Gastroesophageal sphincter (tissue), 3 donors: ENCODE data around the gene CD3G.

Source experiments
- EP300 ChIP-seq: sonication (generic); formaldehyde crosslinking; IDR thresholded peaks from one replicate; pipeline ENCODE4 v1.6.1; 2017; ENCODE audit warnings: antibody characterized with exemption, mild to moderate bottlenecking
- POLR2A ChIP-seq, 2 donors: fragments of 450-650 bp; IDR thresholded peaks; one replicate each; pipeline ENCODE4 v1.6.1; 2017; ENCODE audit warnings: antibody characterized with exemption in 2 of 2, mild to moderate bottlenecking in 2 of 2, moderate library complexity in 1 of 2
- TF ChIP-seq, protein P1 (sequence below), 4 experiments: fragments of 200-600 bp in 2 of 4; fragments of 450-650 bp in 2 of 4; sonication (generic) in 1 of 4; IDR thresholded peaks; one replicate each; pipeline ENCODE4 v1.5.1; 2017 to 2019; ENCODE audit warnings: antibody characterized with exemption in 4 of 4, mild to moderate bottlenecking in 2 of 4, moderate library complexity in 2 of 4

DNA sequence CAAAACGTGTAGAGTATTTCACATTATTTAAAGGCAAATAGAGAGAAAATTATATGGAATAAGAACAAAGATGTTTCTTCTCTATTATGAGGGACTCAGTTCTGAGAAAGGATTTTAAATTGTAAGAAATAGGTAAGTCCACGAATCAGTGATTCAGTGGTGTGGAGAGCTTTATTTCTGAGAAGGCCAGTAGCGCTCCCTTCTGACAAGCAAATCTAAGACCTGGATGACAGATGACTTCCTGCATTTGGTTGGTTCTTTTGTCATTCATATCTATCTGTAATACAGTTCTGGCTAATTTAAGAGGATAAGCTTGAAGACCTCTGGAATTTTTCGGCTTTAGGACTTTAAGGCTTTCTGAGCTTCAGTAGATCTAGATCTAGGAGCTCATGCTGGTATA is 32.6 kb upstream of the CD3G start:
- TF ChIP-seq, protein P1, sequence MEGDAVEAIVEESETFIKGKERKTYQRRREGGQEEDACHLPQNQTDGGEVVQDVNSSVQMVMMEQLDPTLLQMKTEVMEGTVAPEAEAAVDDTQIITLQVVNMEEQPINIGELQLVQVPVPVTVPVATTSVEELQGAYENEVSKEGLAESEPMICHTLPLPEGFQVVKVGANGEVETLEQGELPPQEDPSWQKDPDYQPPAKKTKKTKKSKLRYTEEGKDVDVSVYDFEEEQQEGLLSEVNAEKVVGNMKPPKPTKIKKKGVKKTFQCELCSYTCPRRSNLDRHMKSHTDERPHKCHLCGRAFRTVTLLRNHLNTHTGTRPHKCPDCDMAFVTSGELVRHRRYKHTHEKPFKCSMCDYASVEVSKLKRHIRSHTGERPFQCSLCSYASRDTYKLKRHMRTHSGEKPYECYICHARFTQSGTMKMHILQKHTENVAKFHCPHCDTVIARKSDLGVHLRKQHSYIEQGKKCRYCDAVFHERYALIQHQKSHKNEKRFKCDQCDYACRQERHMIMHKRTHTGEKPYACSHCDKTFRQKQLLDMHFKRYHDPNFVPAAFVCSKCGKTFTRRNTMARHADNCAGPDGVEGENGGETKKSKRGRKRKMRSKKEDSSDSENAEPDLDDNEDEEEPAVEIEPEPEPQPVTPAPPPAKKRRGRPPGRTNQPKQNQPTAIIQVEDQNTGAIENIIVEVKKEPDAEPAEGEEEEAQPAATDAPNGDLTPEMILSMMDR (IDR thresholded peaks at IDR 0.05), result no peak
- TF ChIP-seq POLR2A (IDR thresholded peaks at IDR 0.05), result no peak
- no peak for TF ChIP-seq EP300
